T-helper 1 cell treated with Interleukin-12 subunit alpha and Interleukin-12 subunit beta and Interleukin-4 antibody, amounts not matched to agents 30 μg/mL and 1 μg/mL, for 36 hours (primary cell): ENCODE data around the gene ZNF207.
A peak's percentile ranks its signal among the peaks of the same experiment; 100 is the strongest.
"Not testable (repeated sequence)": the region's sequence is repeated elsewhere in the genome, so short reads cannot be mapped to it uniquely, and the experiment has no call there.

Experiments
- H3K27ac Mint-ChIP-seq: one replicate; pipeline ENCODE4 v1.8.0; 2021; ENCODE audit warnings: mild to moderate bottlenecking, mixed read lengths
- H3K27me3 Mint-ChIP-seq: one replicate; pipeline ENCODE4 v1.8.0; 2021; ENCODE audit warnings: low read depth, mixed read lengths
- H3K36me3 Mint-ChIP-seq: one replicate; pipeline ENCODE4 v1.8.0; 2021; ENCODE audit warnings: low read depth, mixed read lengths
- H3K4me1 Mint-ChIP-seq: one replicate; pipeline ENCODE4 v1.8.0; 2021; ENCODE audit warnings: low read depth, mixed read lengths
- H3K4me3 Mint-ChIP-seq: one replicate; pipeline ENCODE4 v1.8.0; 2021; ENCODE audit warnings: mild to moderate bottlenecking, moderate library complexity, mixed read lengths
- H3K9me3 Mint-ChIP-seq: one replicate; pipeline ENCODE4 v1.8.0; 2021; ENCODE audit warnings: mixed read lengths

The ZNF207 gene

DNA sequence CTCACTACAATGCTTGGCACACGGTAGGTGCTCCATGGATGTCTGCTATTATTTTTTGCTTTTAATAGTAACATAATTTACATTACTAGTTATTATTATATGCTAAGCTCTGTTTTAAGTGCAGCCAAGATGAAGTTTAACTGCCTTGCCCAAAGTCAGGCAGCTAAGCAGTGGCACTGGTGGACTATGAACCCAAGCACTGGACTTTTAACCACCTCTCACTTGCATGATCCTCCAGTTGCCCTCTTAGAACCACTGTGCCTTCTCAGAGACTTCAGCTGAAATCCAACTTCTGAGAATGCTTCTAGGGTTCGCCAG, 1.5 kb upstream of the ZNF207 start:
- Mint-ChIP-seq H3K9me3 (no peaks in the 10 kb centered on the region), H3K4me3 (peak overlapping the region; percentile 42), H3K27ac (no peak overlapping the region)

DNA sequence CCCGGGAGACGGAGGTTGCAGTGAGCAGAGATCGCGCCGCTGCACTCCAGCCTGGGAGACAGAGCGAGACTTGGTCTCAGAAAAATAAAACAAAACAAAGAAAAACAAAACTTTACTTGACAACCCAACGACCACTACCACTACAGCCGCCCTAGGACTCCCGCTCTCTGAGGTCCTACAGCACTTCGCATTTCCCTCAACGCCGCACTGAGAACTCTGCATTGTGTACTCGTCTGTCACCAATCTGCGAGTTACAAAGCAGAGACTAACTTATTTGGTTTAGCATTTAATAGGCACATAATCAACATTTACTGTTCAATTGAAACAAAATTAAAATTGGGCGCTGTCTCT, 479 bp upstream of the ZNF207 start:
- Mint-ChIP-seq H3K4me1 (peaks cover 18% of the 10 kb centered on the region), H3K4me3 (peak overlapping the region; percentile 99), H3K27me3 (no peaks in the 10 kb centered on the region), H3K36me3 (peaks cover 32% of the 10 kb centered on the region), H3K27ac (peak overlapping the region; percentile 99), H3K9me3 (no peaks in the 10 kb centered on the region)

More for the DNA sequence above, 1.5 kb upstream of the ZNF207 start:
- no peaks in the 10 kb centered on the region for H3K27me3 Mint-ChIP-seq
- peaks cover 16% of the 10 kb centered on the region for H3K4me1 Mint-ChIP-seq
- H3K36me3 Mint-ChIP-seq = peaks cover 26% of the 10 kb centered on the region

DNA sequence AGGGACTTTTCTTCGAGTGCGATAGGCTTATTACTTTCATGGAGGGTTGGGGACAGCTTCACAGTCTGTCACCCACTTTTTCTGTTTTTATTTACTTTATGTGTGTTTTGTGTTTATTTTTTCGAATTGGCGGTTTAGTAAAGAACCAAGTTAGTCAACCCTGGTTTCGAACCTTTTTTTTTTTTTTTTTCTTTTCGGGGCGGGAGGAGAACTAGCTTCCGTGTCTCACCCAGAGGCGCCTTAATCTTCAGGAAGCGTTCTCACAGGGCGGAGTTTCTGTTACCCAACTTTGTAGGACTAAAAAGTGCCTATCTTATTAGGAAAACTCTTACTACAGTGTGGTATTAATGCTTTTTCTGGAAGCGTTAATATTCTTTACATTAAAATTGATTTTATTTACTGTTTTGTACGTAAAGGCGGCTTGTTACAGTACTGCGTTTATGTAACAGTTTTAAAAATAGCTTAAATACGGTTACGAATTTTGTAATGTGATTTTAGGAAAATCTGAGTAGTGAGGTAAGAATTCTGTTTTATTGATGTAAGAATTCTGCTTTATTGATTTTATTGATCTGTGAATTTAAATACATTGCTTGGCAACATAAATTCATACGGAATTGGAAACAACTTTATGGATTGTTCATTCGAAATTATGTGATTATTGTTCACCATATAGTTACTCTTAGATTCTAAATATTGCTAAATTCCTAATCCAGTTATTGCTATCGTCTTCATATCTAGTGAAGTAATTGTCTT, 885 bp downstream of the ZNF207 start:
- Mint-ChIP-seq H3K27me3 (no peaks in the 10 kb centered on the region), H3K4me3 (peak overlapping the region; percentile 99), H3K36me3 (peaks cover 43% of the 10 kb centered on the region), H3K27ac (peak overlapping the region; percentile 99), H3K4me1 (peaks cover 30% of the 10 kb centered on the region), H3K9me3 (no peaks in the 10 kb centered on the region)

DNA sequence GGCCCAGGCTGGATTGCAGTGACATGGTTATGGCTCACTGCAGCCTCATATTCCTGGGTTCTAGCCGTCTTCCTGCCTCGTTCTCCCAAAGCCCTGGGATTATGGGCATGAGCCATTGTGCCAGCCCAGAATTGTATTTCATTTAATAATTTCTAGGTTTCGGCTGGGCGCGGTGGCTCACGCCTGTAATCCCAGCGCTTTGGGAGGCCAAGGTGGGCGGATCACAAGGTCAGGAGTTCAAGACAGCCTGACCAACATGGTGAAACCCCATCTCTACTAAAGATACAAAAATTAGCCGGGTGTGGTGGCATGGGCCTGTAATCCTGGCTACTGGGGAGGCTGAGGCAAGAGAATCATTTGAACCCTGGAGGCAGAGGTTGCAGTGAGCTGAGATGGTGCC, 2.8 kb downstream of the ZNF207 start:
- H3K36me3 Mint-ChIP-seq = peaks cover 50% of the 10 kb centered on the region
- not testable (repeated sequence) for H3K9me3 Mint-ChIP-seq, H3K27ac Mint-ChIP-seq, H3K27me3 Mint-ChIP-seq
- H3K4me3 Mint-ChIP-seq = peak overlapping the region; percentile 99
- H3K4me1 Mint-ChIP-seq = peaks cover 35% of the 10 kb centered on the region

DNA sequence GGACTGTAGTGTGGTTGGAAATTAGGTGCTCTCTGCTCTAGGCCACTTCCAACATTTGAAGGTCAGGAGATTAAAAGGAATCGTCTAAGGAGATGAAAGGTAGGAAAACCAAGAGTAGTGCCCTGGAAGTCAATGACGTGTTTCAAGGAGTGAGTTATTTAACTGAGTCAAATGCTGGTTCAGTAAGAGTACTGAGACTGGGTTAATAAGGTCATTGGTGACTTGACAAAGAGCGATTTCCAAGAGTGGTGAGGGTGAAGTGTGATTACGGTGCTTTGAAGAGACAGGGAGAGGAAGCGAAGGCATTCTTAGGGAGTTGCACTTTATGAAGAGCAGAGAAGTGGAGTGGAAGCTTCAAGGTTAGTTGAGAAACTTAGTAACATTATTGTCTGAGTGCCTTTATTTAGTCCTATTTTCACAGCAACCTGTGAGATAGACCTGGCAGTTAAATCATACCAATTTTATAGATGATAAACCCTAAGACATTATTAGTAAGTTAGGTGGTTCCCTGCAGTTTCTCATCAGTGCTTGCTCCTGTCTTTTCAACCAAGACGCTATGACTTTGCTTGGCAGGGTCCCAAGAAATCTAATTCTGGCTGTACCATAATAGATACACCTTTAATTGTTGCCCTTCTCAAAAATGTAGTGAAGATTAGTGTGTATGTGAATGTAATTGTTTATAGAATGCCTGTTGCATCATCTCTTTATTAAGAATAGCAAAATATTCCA, 5.9 kb downstream of the ZNF207 start:
- Mint-ChIP-seq H3K27ac (peak overlapping the region; percentile 39), H3K27me3 (no peaks in the 10 kb centered on the region), H3K4me3 (peak overlapping the region; percentile 55), H3K9me3 (no peaks in the 10 kb centered on the region), H3K4me1 (peaks cover 38% of the 10 kb centered on the region), H3K36me3 (peaks cover 52% of the 10 kb centered on the region)

DNA sequence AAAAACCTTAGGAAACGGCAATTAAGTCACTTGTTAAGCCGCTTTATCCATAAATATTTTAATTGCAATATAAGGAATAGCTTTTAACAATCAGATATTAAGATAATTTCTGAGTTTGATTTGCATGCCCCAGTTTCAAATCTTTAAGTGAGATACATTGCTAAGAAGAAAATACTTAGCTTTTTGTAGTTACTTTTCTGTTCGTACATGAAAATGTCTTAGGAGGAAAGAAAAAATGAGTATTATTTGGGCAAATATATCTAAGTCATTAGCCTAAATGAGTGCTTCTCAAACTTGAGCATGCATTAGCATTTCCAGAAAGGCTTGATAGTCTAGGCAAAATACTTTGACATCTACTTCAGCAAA, 6.4 kb downstream of the ZNF207 start:
- peaks cover 55% of the 10 kb centered on the region for H3K36me3 Mint-ChIP-seq
- H3K9me3 Mint-ChIP-seq = no peaks in the 10 kb centered on the region
- no peaks in the 10 kb centered on the region for H3K27me3 Mint-ChIP-seq
- peaks cover 39% of the 10 kb centered on the region for H3K4me1 Mint-ChIP-seq
- H3K4me3 Mint-ChIP-seq = no peak overlapping the region
- H3K27ac Mint-ChIP-seq = no peak overlapping the region

DNA sequence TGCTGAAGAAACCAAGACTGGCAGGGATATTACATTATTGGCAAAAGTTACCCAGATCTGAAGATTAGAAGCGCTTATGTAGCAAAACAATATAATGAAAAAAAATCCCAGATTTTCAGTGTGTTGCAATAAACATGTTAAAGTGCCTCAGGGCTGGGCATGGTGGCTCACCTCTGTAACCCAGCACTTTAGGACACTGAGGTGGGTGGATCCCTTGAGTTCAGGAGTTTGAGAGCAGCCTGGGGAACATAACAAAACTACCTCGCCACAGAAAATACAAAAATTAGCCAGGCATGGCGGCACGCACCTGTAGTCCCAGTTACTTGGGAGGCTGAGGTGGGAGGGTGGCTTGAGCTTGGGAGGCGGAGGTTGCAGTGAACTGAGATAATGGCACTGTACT, 6.8 kb downstream of the ZNF207 start:
- H3K4me1 Mint-ChIP-seq = peaks cover 36% of the 10 kb centered on the region
- H3K9me3 Mint-ChIP-seq = no peaks in the 10 kb centered on the region
- no peaks in the 10 kb centered on the region for H3K27me3 Mint-ChIP-seq
- no peak overlapping the region for H3K27ac Mint-ChIP-seq
- H3K36me3 Mint-ChIP-seq = peaks cover 53% of the 10 kb centered on the region
- no peak overlapping the region for H3K4me3 Mint-ChIP-seq

DNA sequence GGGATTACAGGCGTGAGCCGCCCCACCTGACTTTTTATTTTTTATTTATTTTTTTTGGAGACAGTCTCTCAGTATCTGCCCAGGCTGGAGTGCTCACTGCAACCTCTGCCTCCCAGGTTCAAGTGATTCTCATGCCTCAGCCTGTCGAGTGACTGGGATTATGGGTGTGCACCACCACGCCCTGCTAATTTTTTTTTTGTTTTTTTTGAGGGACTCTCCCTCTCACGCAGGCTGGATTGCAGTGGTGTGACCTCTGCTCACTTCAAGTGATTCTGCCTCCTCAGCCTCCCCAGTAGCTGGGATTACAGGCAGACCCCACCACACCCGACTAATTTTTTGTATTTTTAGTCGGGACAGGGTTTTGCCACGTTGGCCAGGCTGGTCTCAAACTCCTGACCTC, 7.7 kb downstream of the ZNF207 start:
- H3K36me3 Mint-ChIP-seq = peaks cover 55% of the 10 kb centered on the region
- H3K9me3 Mint-ChIP-seq = no peaks in the 10 kb centered on the region
- no peak overlapping the region for H3K4me3 Mint-ChIP-seq
- H3K27me3 Mint-ChIP-seq = no peaks in the 10 kb centered on the region
- H3K27ac Mint-ChIP-seq = no peak overlapping the region
- H3K4me1 Mint-ChIP-seq = peaks cover 36% of the 10 kb centered on the region

DNA sequence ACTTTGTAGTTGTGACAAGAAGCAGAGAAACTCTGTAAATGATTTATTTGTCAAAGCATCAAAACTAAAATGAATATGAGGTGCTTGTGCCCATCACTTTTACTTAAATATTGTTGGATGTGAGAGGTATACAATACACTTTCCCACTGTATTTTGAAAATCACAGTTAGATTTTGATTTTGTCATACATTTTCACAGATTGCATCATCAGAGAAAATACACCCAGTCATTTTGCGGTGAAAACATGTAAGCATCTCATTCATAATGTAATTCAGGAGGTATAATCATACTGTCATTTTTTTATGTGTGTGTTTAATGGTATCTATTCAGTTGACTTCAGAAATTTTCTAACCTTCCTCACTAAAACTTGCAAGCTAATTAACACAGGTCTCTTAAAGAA, 11.3 kb downstream of the ZNF207 start:
- H3K4me3 Mint-ChIP-seq = no peak overlapping the region
- H3K27ac Mint-ChIP-seq = no peak overlapping the region
- H3K4me1 Mint-ChIP-seq = peaks cover 22% of the 10 kb centered on the region
- no peaks in the 10 kb centered on the region for H3K27me3 Mint-ChIP-seq
- H3K9me3 Mint-ChIP-seq = no peaks in the 10 kb centered on the region
- H3K36me3 Mint-ChIP-seq = peaks cover 59% of the 10 kb centered on the region

DNA sequence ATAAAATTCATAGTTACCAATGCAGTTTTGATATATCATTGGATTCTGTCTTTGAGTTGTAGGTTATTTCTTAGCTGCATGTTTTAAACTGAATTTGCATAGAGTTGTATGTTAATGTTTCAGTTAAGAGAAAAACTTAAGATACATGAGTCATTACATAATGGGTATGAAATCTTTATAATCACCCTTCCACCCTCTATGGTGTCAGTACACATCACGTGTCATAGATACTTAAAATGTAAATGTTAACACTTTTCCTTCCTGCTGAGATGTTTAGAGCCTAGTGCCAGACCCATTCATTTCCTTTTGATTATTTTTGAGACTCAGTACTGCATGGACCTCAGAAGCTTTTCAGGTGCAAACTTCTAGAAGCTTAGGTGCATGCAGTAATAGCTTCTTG, 20.5 kb downstream of the ZNF207 start:
- peaks cover 22% of the 10 kb centered on the region for H3K4me1 Mint-ChIP-seq
- no peaks in the 10 kb centered on the region for H3K9me3 Mint-ChIP-seq
- no peaks in the 10 kb centered on the region for H3K27me3 Mint-ChIP-seq
- H3K4me3 Mint-ChIP-seq = no peak overlapping the region
- peak overlapping the region; percentile 11 for H3K27ac Mint-ChIP-seq
- H3K36me3 Mint-ChIP-seq = peaks cover 47% of the 10 kb centered on the region

DNA sequence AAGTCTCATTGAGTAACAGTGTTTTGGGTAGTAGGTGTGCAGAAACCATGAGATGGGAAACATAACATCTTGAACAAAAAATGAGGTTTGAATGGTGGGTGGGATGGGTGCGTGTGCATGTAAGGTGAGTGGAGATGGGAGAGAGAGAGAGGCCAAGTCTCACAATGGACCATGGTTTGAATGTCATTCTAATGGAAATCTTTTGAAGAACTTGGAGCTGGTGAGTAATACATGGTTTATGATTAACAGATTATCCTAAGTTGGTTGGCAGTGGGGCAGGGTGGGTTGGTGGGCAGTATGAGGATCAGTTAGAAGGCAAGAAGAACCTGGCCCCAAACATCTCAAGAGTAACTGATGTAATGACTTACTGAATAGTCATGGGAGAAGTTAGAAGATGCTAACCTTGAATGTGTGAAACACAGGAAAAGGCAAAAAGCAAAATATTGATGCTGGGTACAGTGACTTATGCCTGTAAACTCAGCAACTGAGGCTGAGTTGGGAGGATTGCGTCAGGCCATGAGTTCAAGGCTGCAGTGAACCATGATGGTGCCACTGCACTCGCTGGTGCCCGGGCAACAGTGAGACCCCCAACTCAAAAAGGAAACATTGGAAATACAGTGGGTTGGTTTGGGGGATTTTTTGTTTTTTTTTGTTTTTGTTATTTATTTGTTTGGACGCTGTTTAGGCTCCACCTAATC, 32.7 kb downstream of the ZNF207 start:
- no peaks in the 10 kb centered on the region for H3K27me3 Mint-ChIP-seq
- H3K9me3 Mint-ChIP-seq = no peaks in the 10 kb centered on the region
- peaks cover 10% of the 10 kb centered on the region for H3K4me1 Mint-ChIP-seq
- H3K27ac Mint-ChIP-seq = peak overlapping the region; percentile 37
- H3K4me3 Mint-ChIP-seq = no peak overlapping the region
- peaks cover 32% of the 10 kb centered on the region for H3K36me3 Mint-ChIP-seq

DNA sequence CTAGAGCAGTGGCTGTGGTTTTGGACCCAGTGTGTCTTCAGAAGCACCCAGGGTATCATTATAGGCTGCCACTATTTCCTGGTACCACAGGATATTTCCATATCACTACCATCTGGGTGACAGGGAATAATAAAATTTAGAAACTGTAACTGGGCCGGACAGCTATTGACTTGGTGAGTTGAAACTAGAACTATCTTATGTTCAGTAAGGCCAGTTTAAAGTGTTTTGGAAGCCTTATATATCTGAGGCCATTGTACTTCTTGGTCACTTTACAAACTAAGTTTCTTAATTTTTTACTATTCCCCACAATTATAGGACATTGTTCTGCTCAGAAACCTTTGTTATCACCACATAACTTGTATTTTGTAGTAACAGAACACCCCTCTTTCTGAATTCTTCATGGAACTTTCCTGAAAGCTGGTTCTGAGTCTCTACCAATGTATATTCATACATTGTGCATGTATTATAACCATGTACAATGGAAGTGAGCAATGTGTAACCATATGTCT, 34.0 kb downstream of the ZNF207 start:
- H3K27me3 Mint-ChIP-seq = no peaks in the 10 kb centered on the region
- no peak overlapping the region for H3K4me3 Mint-ChIP-seq
- H3K9me3 Mint-ChIP-seq = no peaks in the 10 kb centered on the region
- no peak overlapping the region for H3K27ac Mint-ChIP-seq
- H3K36me3 Mint-ChIP-seq = peaks cover 25% of the 10 kb centered on the region
- peaks cover 9% of the 10 kb centered on the region for H3K4me1 Mint-ChIP-seq

DNA sequence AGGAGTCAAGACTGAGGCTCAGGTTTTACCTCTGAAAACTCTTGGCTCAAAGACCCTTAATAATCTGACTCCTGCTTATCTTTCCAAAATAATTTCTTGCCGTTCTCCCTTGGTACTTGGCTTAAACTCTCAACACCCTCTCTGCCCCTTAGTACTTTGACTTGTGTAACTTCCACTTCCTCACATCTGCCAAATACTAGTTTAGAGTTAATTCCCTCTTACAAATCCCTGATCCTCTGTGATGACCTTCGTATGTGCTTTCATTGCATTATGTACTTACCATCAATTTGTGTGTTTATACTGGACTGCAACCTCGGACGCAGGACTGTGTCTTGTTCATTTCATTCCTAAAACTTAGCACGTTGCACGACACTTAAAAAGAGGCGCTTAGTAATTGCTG, 35.2 kb downstream of the ZNF207 start:
- Mint-ChIP-seq H3K9me3 (no peaks in the 10 kb centered on the region), H3K27ac (no peak overlapping the region), H3K4me1 (peaks cover 9% of the 10 kb centered on the region), H3K36me3 (peaks cover 24% of the 10 kb centered on the region), H3K27me3 (no peaks in the 10 kb centered on the region), H3K4me3 (no peak overlapping the region)

DNA sequence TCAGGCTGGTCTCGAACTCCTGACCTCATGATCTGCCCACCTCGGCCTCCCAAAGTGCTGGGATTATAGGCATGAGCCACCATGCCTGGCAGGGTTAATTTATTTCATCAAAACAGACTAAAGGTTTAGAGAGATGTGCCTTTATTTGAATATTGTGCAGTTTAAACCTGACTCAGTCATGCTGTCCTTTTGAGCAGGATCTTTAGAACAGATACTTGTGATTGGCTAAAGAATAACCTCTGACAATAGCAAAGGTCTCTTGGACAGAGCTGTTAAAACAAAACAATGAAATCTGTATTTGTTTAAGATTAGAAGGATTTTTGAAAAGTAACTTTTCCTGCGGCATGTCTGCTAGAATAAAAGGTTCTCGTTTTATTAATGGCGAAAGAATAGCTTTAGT, 36.0 kb downstream of the ZNF207 start:
- Mint-ChIP-seq H3K27me3 (no peaks in the 10 kb centered on the region), H3K36me3 (peaks cover 21% of the 10 kb centered on the region), H3K4me1 (peaks cover 9% of the 10 kb centered on the region), H3K9me3 (no peaks in the 10 kb centered on the region), H3K27ac (no peak overlapping the region), H3K4me3 (no peak overlapping the region)

DNA sequence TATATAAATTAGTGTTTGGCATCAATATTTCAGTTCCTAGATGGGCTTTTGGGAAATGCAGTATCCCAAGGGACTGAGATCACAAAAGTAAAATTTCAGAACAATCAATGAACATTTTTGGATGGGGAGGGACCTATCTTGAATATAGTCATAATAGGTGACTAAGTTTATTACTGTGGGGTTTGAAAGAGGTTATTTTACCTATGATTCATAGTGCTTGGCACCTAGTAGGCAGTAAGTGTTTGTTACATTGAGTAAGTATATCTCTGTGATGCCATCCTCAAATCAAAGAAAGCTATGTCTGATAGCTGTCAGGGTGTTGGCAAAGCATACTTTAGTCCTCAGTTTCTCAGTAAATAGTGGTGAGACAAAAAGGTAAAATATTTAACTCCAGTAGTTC, 36.9 kb downstream of the ZNF207 start:
- no peak overlapping the region for H3K4me3 Mint-ChIP-seq
- no peak overlapping the region for H3K27ac Mint-ChIP-seq
- peaks cover 23% of the 10 kb centered on the region for H3K36me3 Mint-ChIP-seq
- H3K4me1 Mint-ChIP-seq = peaks cover 9% of the 10 kb centered on the region
- H3K9me3 Mint-ChIP-seq = no peaks in the 10 kb centered on the region
- H3K27me3 Mint-ChIP-seq = no peaks in the 10 kb centered on the region
